Adipose tissue (tissue), 3 donors: ENCODE results near the gene GPATCH1. TPM values are rescaled to one million over a fixed set of nuclear protein-coding genes. Genes with fewer than 3 reads are reported as not detected.
"Not testable (repeated sequence)": the region's sequence is repeated elsewhere in the genome, so short reads cannot be mapped to it uniquely, and the experiment has no call there.

Experiments
- H3K27ac ChIP-seq: one replicate; pipeline ENCODE4 v1.5.1; 2013; ENCODE audit warnings: low read depth, low read length
- WGBS, 3 donors: extraction: QIAGEN DNeasy Blood & Tissue Kit; methylation state at CpG; one replicate each; pipeline ENCODE4 v1.1.7; 2013; 5-methylcytosine and 5-hydroxymethylcytosine counted together
- polyA plus RNA-seq, 3 donors: library from polyadenylated mRNA; stranded (reverse); fragments of 200-250 nt; gene quantifications; one replicate each; pipeline ENCODE4 v1.2.3, GENCODE V29; 2013
- donor health status: healthy with polysubstance abuse.
- donor health status: Bipolar disorder and iron deficiency.
- donor health status: healthy.

Gene GPATCH1
- 1 to 10 TPM; 2.9 to 4.7 (median 3.7) TPM for polyA plus RNA-seq

- no peak within 1 kb of the TSS for H3K27ac ChIP-seq
These were observed at the start of gene GPATCH1 for GRCh38 chr19:33080761-33081681. Gene GPATCH1 (plus strand): TSS chr19:33081181. CDS start chr19:33081194, 13 bp downstream.

GRCh38 chr19:33032218-33032781 is 48.7 kb upstream of the GPATCH1 start:
- 70 to 82% (median 75%) methylated on average over 8 of the region's 8 CpGs for WGBS, 3 donors
- no peak overlapping the region for H3K27ac ChIP-seq

More at GRCh38 chr19:33080761-33081681, at the start of gene GPATCH1:
- 0% methylated on average over 60 to 62 of the region's 62 CpGs for WGBS, 3 donors

- 89 to 96% (median 92%) methylated on average over 10 of the region's 10 CpGs for WGBS, 3 donors
These were observed 45.5 kb upstream of the GPATCH1 start for GRCh38 chr19:33035461-33035860.

GRCh38 chr19:33036370-33037167 is 44.4 kb upstream of the GPATCH1 start:
- not testable (repeated sequence) for H3K27ac ChIP-seq
- WGBS, 3 donors = 94 to 96% (median 95%) methylated on average over 39 to 45 of the region's 45 CpGs

More at GRCh38 chr19:33035461-33035860, 45.5 kb upstream of the GPATCH1 start:
- no peak overlapping the region for H3K27ac ChIP-seq

- 54 to 90% (median 62%) methylated on average over 17 to 18 of the region's 18 CpGs for WGBS, 3 donors
- not testable (repeated sequence) for H3K27ac ChIP-seq
These were observed 43.6 kb upstream of the GPATCH1 start for GRCh38 chr19:33037168-33038025.

- H3K27ac ChIP-seq = no peak overlapping the region
- 70 to 86% (median 80%) methylated on average over 10 of the region's 10 CpGs for WGBS, 3 donors
These were observed 41.8 kb upstream of the GPATCH1 start for GRCh38 chr19:33039108-33039599.

- 91 to 96% (median 95%) methylated on average over 1 of the region's 1 CpG for WGBS, 3 donors
These were observed 41.2 kb upstream of the GPATCH1 start for GRCh38 chr19:33039815-33040214.

GRCh38 chr19:33040994-33041827 is 39.8 kb upstream of the GPATCH1 start:
- H3K27ac ChIP-seq = no peak overlapping the region
- 46 to 63% (median 50%) methylated on average over 9 of the region's 9 CpGs for WGBS, 3 donors

More at GRCh38 chr19:33039815-33040214, 41.2 kb upstream of the GPATCH1 start:
- no peak overlapping the region for H3K27ac ChIP-seq

GRCh38 chr19:33041828-33042160 is 39.2 kb upstream of the GPATCH1 start:
- not testable (repeated sequence) for H3K27ac ChIP-seq
- 75 to 86% (median 82%) methylated on average over 3 of the region's 3 CpGs for WGBS, 3 donors

GRCh38 chr19:33047422-33047821 is 33.6 kb upstream of the GPATCH1 start:
- whole genome bisulfite sequencing, 3 donors = 44 to 73% (median 66%) methylated on average over 8 of the region's 8 CpGs
- no peak overlapping the region for H3K27ac ChIP-seq

GRCh38 chr19:33048806-33049676 is 31.9 kb upstream of the GPATCH1 start:
- 38 to 76% (median 66%) methylated on average over 15 of the region's 15 CpGs for WGBS, 3 donors
- H3K27ac ChIP-seq = no peak overlapping the region

GRCh38 chr19:33050110-33050509 is 30.9 kb upstream of the GPATCH1 start:
- no peak overlapping the region for H3K27ac ChIP-seq

GRCh38 chr19:33052352-33052972 is 28.5 kb upstream of the GPATCH1 start:
- 49 to 62% (median 61%) methylated on average over 8 of the region's 8 CpGs for WGBS, 3 donors
- H3K27ac ChIP-seq = no peak overlapping the region

More at GRCh38 chr19:33050110-33050509, 30.9 kb upstream of the GPATCH1 start:
- 97 to 98% (median 97%) methylated on average over 3 of the region's 3 CpGs for WGBS, 3 donors

- WGBS, 3 donors = 64 to 75% (median 68%) methylated on average over 8 of the region's 8 CpGs
- no peak overlapping the region for H3K27ac ChIP-seq
These were observed 26.4 kb upstream of the GPATCH1 start for GRCh38 chr19:33054623-33055022.

- WGBS, 3 donors = 28 to 43% (median 31%) methylated on average over 2 of the region's 2 CpGs
These were observed 25.3 kb upstream of the GPATCH1 start for GRCh38 chr19:33055718-33056117.

GRCh38 chr19:33060586-33060985 is 20.4 kb upstream of the GPATCH1 start:
- WGBS, 3 donors = 83 to 85% (median 84%) methylated on average over 5 of the region's 5 CpGs
- H3K27ac ChIP-seq = no peak overlapping the region

More at GRCh38 chr19:33055718-33056117, 25.3 kb upstream of the GPATCH1 start:
- no peak overlapping the region for H3K27ac ChIP-seq
